Spinal cord (tissue), 10 donors: ENCODE results near the gene RNF138. TPM values are rescaled to one million over a fixed set of nuclear protein-coding genes. Genes with fewer than 3 reads are reported as not detected.

Source experiments
- DNase-seq, 6 donors: peaks; one replicate each; pipeline versions ENCODE4 v3.0.0 to v3.0.0-alpha.2; 2013 to 2015; ENCODE audit warnings: low spot score in 6 of 6, low read depth in 4 of 6
- H3K27ac ChIP-seq: one replicate; pipeline ENCODE4 v1.5.1; 2013; ENCODE audit warnings: low read depth, low read length, control low read depth
- H3K27me3 ChIP-seq: one replicate; pipeline ENCODE4 v1.6.1; 2013; ENCODE audit warnings: low read length; ENCODE audit not compliant: control insufficient read depth, insufficient read depth
- H3K36me3 ChIP-seq: one replicate; pipeline ENCODE4 v1.6.1; 2013; ENCODE audit warnings: low read length; ENCODE audit not compliant: control insufficient read depth, insufficient read depth
- H3K4me1 ChIP-seq: one replicate; pipeline ENCODE4 v1.6.1; 2013; ENCODE audit warnings: low read length; ENCODE audit not compliant: control insufficient read depth, insufficient read depth
- H3K4me3 ChIP-seq: one replicate; pipeline ENCODE4 v1.5.1; 2013; ENCODE audit warnings: low read depth, low read length, control low read depth
- H3K9me3 ChIP-seq: one replicate; pipeline ENCODE4 v1.6.1; 2013; ENCODE audit warnings: low read length; ENCODE audit not compliant: control insufficient read depth, insufficient read depth
- WGBS: methylation state at CpG from one replicate; pipeline ENCODE4 v1.1.5; 2013; ENCODE audit warnings: missing lambda C conversion rate; ENCODE audit not compliant: insufficient coverage; 5-methylcytosine and 5-hydroxymethylcytosine counted together
- polyA plus RNA-seq, 2 donors: library from polyadenylated mRNA; unstranded; fragments of 120-200 nt; gene quantifications; one replicate each; pipeline ENCODE4 v1.2.1, GENCODE V29; 2013; ENCODE audit not compliant: insufficient read length in 2 of 2
- total RNA-seq, 2 donors: library from RNA; depleted of rRNA in 1 of 2; stranded (reverse); fragments of 120-200 nt in 1 of 2; fragments of >200 nt in 1 of 2; gene quantifications; one replicate each; pipeline versions ENCODE4 v1.2.3 to v1.2.4, GENCODE V29; 2013 to 2014
- donor health status: healthy.

RNF138 gene
- total and polyA plus RNA-seq, 4 donors, result 34.9 to 58.8 (median 49.0) TPM

GRCh38 chr18:32093523-32093922, 1.8 kb downstream of the RNF138 start:
- Histone ChIP-seq H3K4me3 (peak overlapping the region; percentile 93), H3K27ac (peak overlapping the region; percentile 99), H3K4me1 (peaks cover 8% of the 10 kb centered on the region), H3K36me3 (peaks cover 2% of the 10 kb centered on the region), H3K9me3 (no peaks in the 10 kb centered on the region), H3K27me3 (peaks cover 2% of the 10 kb centered on the region)
- WGBS, result 0% methylated on average over 1 of the region's 7 CpGs
- no peak for DNase-seq

- H3K27me3 ChIP-seq, result no peaks in the 10 kb centered on the region
- H3K4me3 ChIP-seq, result no peak overlapping the region
- 23% methylated on average over 1 of the region's 7 CpGs for whole genome bisulfite sequencing
- DNase-seq, result no peak
- H3K9me3 ChIP-seq, result no peaks in the 10 kb centered on the region
- H3K27ac ChIP-seq, result no peak overlapping the region
- peaks cover 2% of the 10 kb centered on the region for H3K36me3 ChIP-seq
- H3K4me1 ChIP-seq, result peaks cover 8% of the 10 kb centered on the region
Measured at GRCh38 chr18:32095192-32095899, 3.7 kb downstream of the RNF138 start.

- Histone ChIP-seq H3K4me3 (no peak overlapping the region), H3K36me3 (peaks cover 5% of the 10 kb centered on the region), H3K4me1 (peaks cover 8% of the 10 kb centered on the region), H3K27ac (no peak overlapping the region), H3K9me3 (no peaks in the 10 kb centered on the region), H3K27me3 (no peaks in the 10 kb centered on the region)
- WGBS, result 27% methylated on average over 1 of the region's 4 CpGs
- DNase-seq, result no peak
Measured at GRCh38 chr18:32095900-32096229, 4.2 kb downstream of the RNF138 start.

GRCh38 chr18:32096946-32097345, 5.3 kb downstream of the RNF138 start:
- H3K4me1 ChIP-seq, result peaks cover 8% of the 10 kb centered on the region
- H3K4me3 ChIP-seq, result no peak overlapping the region
- H3K27ac ChIP-seq, result no peak overlapping the region
- peaks cover 5% of the 10 kb centered on the region for H3K36me3 ChIP-seq
- DNase-seq, result no peak
- WGBS, result no CpG with 5 or more reads among the region's 2 CpGs
- H3K9me3 ChIP-seq, result no peaks in the 10 kb centered on the region
- H3K27me3 ChIP-seq, result no peaks in the 10 kb centered on the region

- Histone ChIP-seq H3K4me3 (no peak overlapping the region), H3K9me3 (no peaks in the 10 kb centered on the region), H3K27ac (no peak overlapping the region), H3K36me3 (peaks cover 3% of the 10 kb centered on the region), H3K4me1 (no peaks in the 10 kb centered on the region), H3K27me3 (no peaks in the 10 kb centered on the region)
- DNase-seq, result no peak
- WGBS, result no CpG with 5 or more reads among the region's 2 CpGs
Measured at GRCh38 chr18:32104516-32104915, 12.8 kb downstream of the RNF138 start.

- Histone ChIP-seq H3K36me3 (no peaks in the 10 kb centered on the region), H3K9me3 (no peaks in the 10 kb centered on the region), H3K27ac (no peak overlapping the region), H3K4me3 (no peak overlapping the region), H3K27me3 (no peaks in the 10 kb centered on the region), H3K4me1 (no peaks in the 10 kb centered on the region)
- WGBS, result no CpG with 5 or more reads among the region's 3 CpGs
- no peak for DNase-seq
Measured at GRCh38 chr18:32110005-32110404, 18.3 kb downstream of the RNF138 start.

- DNase-seq, result no peak
- Histone ChIP-seq H3K27me3 (no peaks in the 10 kb centered on the region), H3K4me1 (no peaks in the 10 kb centered on the region), H3K9me3 (no peaks in the 10 kb centered on the region), H3K27ac (no peak overlapping the region), H3K36me3 (peaks cover 4% of the 10 kb centered on the region), H3K4me3 (no peak overlapping the region)
- WGBS, result 78% methylated on average over 3 of the region's 3 CpGs
Measured at GRCh38 chr18:32111706-32112105, 20.0 kb downstream of the RNF138 start.

GRCh38 chr18:32112826-32113225, 21.2 kb downstream of the RNF138 start:
- Histone ChIP-seq H3K9me3 (no peaks in the 10 kb centered on the region), H3K27ac (no peak overlapping the region), H3K36me3 (peaks cover 6% of the 10 kb centered on the region), H3K4me1 (no peaks in the 10 kb centered on the region), H3K4me3 (no peak overlapping the region), H3K27me3 (no peaks in the 10 kb centered on the region)
- WGBS, result 87% methylated on average over 3 of the region's 4 CpGs
- DNase-seq, result peak in 1 of 6 donors; percentile 62

- Histone ChIP-seq H3K36me3 (peaks cover 11% of the 10 kb centered on the region), H3K9me3 (no peaks in the 10 kb centered on the region), H3K27me3 (no peaks in the 10 kb centered on the region), H3K4me3 (no peak overlapping the region), H3K4me1 (no peaks in the 10 kb centered on the region), H3K27ac (no peak overlapping the region)
- DNase-seq, result no peak
- WGBS, result no CpG with 5 or more reads among the region's 4 CpGs
Measured at GRCh38 chr18:32114293-32114942, 22.7 kb downstream of the RNF138 start.

GRCh38 chr18:32122039-32122438, 30.4 kb downstream of the RNF138 start:
- Histone ChIP-seq H3K27ac (no peak overlapping the region), H3K4me1 (no peaks in the 10 kb centered on the region), H3K4me3 (no peak overlapping the region), H3K27me3 (no peaks in the 10 kb centered on the region), H3K9me3 (no peaks in the 10 kb centered on the region), H3K36me3 (peaks cover 7% of the 10 kb centered on the region)
- WGBS, result 100% methylated on average over 2 of the region's 5 CpGs
- DNase-seq, result no peak
